Peyer's patch (tissue), 4 donors: Measurements from ENCODE around the gene RCN2. TPM values are rescaled to one million over a fixed set of nuclear protein-coding genes. Genes with fewer than 3 reads are reported as not detected.
"Not testable (repeated sequence)": the region's sequence is repeated elsewhere in the genome, so short reads cannot be mapped to it uniquely, and the experiment has no call there.

Source experiments
- DNase-seq, 3 donors: peaks; one replicate each; pipeline ENCODE4 v3.0.0-alpha.2; 2017 to 2019
- H3K27ac ChIP-seq, 4 donors: fragments of 200-600 bp; sonication (generic); one replicate each; pipeline ENCODE4 v1.5.1; 2016 to 2019
- H3K27me3 ChIP-seq, 2 donors: fragments of 200-600 bp; sonication (generic); one replicate each; pipeline ENCODE4 v1.5.1; 2019
- H3K36me3 ChIP-seq, 3 donors: fragments of 200-600 bp; sonication (generic); one replicate each; pipeline ENCODE4 v1.5.1; 2016 to 2019
- H3K4me1 ChIP-seq, 4 donors: fragments of 200-600 bp; sonication (generic); one replicate each; pipeline ENCODE4 v1.5.1; 2016 to 2019
- H3K4me3 ChIP-seq, 4 donors: fragments of 200-600 bp; sonication (generic); 1 replicate in 3 of 4; 2 replicates in 1 of 4; pipeline ENCODE4 v1.5.1; 2016 to 2019; ENCODE audit warnings: mild to moderate bottlenecking in 1 of 4
- H3K9me3 ChIP-seq, 4 donors: fragments of 200-600 bp; sonication (generic); one replicate each; pipeline ENCODE4 v1.5.1; 2016 to 2019; ENCODE audit warnings: mild to moderate bottlenecking in 1 of 4
- POLR2A ChIP-seq, 2 donors: fragments of 450-650 bp; IDR thresholded peaks; one replicate each; pipeline ENCODE4 v1.5.1; 2017; ENCODE audit warnings: antibody characterized with exemption in 2 of 2, mild to moderate bottlenecking in 2 of 2, moderate library complexity in 2 of 2
- total RNA-seq, 4 donors: library from RNA; depleted of rRNA; stranded (reverse); fragments of >200 nt; gene quantifications; one replicate each; pipeline ENCODE4 v1.1.0, GENCODE V29; 2016
- TF ChIP-seq, protein P1 (sequence below), 6 experiments: fragments of 450-650 bp in 4 of 6; fragments of 200-600 bp in 2 of 6; sonication (generic) in 1 of 6; IDR thresholded peaks; one replicate each; pipeline ENCODE4 v1.5.1; 2017 to 2019; ENCODE audit warnings: antibody characterized with exemption in 6 of 6, mild to moderate bottlenecking in 3 of 6, moderate library complexity in 1 of 6

RCN2 gene, protein sequence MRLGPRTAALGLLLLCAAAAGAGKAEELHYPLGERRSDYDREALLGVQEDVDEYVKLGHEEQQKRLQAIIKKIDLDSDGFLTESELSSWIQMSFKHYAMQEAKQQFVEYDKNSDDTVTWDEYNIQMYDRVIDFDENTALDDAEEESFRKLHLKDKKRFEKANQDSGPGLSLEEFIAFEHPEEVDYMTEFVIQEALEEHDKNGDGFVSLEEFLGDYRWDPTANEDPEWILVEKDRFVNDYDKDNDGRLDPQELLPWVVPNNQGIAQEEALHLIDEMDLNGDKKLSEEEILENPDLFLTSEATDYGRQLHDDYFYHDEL
- total RNA-seq: 10 to 100 TPM in 3 of 4 donors, 1 to 10 TPM in 1; 9.3 to 21.9 (median 20.1) TPM

DNA sequence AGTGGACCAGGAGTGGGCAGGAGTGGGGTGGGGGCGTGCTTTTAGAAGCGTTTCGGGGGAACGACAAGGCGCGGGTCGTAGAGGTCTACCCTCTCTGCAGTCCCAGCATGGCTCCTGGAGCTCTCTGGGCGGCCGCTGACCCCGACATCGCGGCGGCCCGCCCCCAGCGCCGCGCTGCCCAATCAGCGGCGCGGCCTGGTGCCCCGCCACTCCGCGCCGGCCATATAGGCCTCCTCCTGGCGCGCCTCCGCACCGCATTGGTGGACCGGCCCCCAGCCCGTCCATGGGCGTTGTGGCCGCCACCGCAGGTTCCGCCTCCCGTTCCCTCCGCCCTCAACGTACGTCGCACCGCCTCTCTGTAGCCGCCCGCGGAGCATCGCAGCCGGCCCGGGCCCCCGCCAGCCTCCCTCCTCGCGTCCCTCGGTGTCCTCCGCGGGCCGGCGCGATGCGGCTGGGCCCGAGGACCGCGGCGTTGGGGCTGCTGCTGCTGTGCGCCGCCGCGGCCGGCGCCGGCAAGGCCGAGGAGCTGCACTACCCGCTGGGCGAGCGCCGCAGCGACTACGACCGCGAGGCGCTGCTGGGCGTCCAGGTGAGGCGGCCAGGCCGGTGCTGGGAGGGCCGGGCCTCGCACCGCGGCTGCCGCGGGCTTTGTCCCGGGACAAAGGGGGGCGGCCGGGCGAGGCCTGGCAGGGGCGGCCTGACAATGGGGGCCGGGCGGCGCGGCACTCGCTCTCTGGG lies at the start of gene RCN2:
Gene RCN2 (plus strand): TSS at position 353 of the 738 bp plus-strand sequence. CDS start 93 bp downstream, at position 446.
- Histone ChIP-seq H3K4me1 (peaks cover 0 to 8% (median 0%) of the 10 kb centered on the region in 4 donors), H3K27me3 (no peaks in the 10 kb centered on the region), H3K4me3 (peak within 1 kb of the TSS; percentile 67 to 93 (median 90)), H3K9me3 (no peaks in the 10 kb centered on the region), H3K27ac (peak within 1 kb of the TSS; percentile 83 to 92 (median 86)), H3K36me3 (peaks cover 0 to 16% (median 0%) of the 10 kb centered on the region in 3 donors)
- peak; percentile 93 to 98 (median 97) for DNase-seq
- TF ChIP-seq POLR2A (IDR thresholded peaks at IDR 0.05): peak; percentile 80 to 91
- TF ChIP-seq, protein P1, sequence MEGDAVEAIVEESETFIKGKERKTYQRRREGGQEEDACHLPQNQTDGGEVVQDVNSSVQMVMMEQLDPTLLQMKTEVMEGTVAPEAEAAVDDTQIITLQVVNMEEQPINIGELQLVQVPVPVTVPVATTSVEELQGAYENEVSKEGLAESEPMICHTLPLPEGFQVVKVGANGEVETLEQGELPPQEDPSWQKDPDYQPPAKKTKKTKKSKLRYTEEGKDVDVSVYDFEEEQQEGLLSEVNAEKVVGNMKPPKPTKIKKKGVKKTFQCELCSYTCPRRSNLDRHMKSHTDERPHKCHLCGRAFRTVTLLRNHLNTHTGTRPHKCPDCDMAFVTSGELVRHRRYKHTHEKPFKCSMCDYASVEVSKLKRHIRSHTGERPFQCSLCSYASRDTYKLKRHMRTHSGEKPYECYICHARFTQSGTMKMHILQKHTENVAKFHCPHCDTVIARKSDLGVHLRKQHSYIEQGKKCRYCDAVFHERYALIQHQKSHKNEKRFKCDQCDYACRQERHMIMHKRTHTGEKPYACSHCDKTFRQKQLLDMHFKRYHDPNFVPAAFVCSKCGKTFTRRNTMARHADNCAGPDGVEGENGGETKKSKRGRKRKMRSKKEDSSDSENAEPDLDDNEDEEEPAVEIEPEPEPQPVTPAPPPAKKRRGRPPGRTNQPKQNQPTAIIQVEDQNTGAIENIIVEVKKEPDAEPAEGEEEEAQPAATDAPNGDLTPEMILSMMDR (IDR thresholded peaks at IDR 0.05): peak in 2 of 6 experiments; percentile 14 to 19

DNA sequence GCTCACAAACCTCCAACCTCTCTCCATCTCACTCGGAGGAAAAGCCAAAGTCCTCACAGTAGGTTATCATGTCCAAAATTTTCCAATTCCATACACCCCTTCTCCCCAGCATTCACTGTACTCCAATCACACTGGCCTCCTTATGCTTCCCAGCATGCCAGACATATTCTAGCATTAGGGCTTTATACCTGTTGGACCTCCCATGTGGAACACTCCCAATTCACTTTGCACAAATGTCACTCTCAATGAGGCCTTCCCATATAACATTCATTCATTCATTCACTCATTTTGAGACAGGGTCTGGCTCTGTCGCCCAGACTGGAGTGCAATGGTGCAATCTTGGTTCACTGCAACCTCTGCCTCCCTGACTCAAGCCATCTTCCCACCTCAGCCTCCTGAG lies 46.3 kb upstream of the RCN2 start:
- Histone ChIP-seq H3K27ac (no peak overlapping the region), H3K27me3 (no peaks in the 10 kb centered on the region), H3K9me3 (no peaks in the 10 kb centered on the region), H3K4me1 (no peaks in the 10 kb centered on the region), H3K36me3 (no peaks in the 10 kb centered on the region), H3K4me3 (no peak overlapping the region)
- TF ChIP-seq POLR2A (IDR thresholded peaks at IDR 0.05): no peak
- TF ChIP-seq, protein P1 (IDR thresholded peaks at IDR 0.05): no peak
- no peak for DNase-seq

DNA sequence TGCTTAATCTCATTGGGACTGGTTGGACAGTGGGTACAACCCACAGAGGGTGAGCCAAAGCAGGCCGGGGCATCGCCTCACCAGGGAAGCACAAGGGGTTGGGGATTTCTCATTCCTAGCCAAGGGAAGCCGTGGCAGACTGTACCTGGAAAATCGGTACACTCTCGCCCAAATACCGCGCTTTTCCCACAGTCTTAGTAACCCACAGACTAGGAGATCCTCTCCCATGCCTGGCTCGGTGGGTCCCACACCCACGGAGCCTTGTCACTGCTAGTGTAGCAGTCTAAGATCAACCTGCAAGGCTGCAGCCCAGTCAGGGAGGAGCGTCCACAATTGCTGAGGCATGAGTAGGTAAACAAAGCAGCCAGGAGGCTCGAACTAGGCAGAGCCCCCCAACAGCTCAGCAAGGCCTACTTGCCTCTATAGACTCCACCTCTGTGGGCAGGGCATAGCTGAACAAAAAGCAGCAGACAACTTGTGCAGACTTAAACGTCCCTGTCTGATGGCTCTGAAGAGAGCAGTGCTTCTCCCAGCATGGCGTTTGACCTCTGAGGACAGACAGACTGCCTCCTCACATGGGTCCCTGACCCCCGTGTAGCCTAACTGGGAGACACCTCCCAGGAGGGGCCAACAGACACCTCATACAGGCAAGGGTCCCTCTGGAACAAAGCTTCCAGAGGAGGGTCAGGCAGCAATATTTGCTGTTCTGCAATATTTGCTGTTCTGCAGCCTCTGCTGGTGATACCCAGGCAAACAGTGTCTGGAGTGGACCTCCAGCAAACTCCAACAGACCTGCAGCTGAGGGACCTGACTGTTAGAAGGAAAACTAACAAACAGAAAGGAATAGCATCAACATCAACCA lies 44.0 kb upstream of the RCN2 start:
- H3K9me3 ChIP-seq, H3K27ac ChIP-seq, H3K4me1 ChIP-seq, H3K36me3 ChIP-seq, H3K27me3 ChIP-seq, H3K4me3 ChIP-seq, DNase-seq: not testable (repeated sequence)

DNA sequence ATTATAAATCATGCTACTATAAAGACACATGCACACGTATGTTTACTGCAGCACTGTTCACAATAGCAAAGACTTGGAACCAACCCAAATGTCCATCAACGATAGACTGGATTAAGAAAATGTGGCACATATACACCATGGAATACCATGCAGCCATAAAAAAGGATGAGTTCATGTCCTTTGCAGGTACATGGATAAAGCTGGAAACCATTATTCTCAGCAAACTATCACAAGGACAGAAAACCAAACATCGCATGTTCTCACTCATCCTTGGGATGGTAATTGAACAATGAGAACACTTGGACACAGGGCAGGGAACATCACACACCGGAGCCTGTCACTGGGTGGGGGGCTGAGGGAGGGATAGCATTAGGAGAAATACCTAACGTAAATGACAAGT lies 38.7 kb upstream of the RCN2 start:
- H3K9me3 ChIP-seq, DNase-seq, H3K36me3 ChIP-seq, H3K4me3 ChIP-seq, H3K27me3 ChIP-seq, H3K27ac ChIP-seq, H3K4me1 ChIP-seq: not testable (repeated sequence)

DNA sequence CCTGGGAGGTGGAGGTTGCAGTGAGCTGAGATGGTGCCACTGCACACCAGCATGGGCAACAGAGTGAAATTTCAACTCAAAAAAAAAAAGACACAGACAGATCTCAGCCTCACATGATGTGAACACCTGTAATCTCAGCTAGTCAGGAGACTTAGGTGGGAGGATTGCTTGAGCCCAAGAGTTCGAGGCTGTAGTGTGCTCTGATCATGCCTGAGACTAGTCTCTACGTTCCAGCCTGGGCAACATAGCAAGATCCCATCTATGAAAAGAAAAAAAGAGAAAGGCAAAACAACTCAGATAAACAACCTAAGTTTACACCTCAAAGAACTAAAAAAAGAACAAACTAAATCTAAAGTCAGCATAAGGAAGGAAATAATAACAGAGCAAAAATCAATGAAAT lies 37.4 kb upstream of the RCN2 start:
- Histone ChIP-seq H3K4me3 (no peak overlapping the region), H3K27ac (no peak overlapping the region), H3K36me3 (no peaks in the 10 kb centered on the region), H3K4me1 (no peaks in the 10 kb centered on the region), H3K9me3 (no peaks in the 10 kb centered on the region), H3K27me3 (no peaks in the 10 kb centered on the region)
- TF ChIP-seq, protein P1 (IDR thresholded peaks at IDR 0.05): no peak
- TF ChIP-seq POLR2A (IDR thresholded peaks at IDR 0.05): no peak
- no peak for DNase-seq

DNA sequence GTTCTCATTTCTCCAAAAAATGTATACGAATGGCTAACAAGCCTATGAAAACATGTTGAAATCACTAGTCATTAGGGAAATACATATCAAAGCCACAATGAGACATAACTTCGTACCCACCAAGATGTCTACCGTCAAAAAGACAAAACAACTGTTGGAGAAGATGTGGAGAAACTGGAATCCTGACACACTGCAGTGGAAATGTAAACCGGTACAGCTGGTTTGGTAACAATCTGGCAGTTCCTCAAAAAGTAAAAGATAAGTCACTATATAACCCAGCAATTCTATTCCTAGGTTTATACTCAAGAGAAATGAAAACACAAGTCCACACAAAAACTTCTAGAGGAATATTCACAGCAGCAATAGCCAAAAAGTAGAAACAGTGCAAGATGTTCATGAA lies 33.4 kb upstream of the RCN2 start:
- H3K27ac ChIP-seq: no peak overlapping the region
- no peak overlapping the region for H3K4me3 ChIP-seq
- H3K4me1 ChIP-seq: peaks cover 0 to 1% (median 0%) of the 10 kb centered on the region in 4 donors
- H3K36me3 ChIP-seq: no peaks in the 10 kb centered on the region
- no peaks in the 10 kb centered on the region for H3K27me3 ChIP-seq
- DNase-seq: no peak
- no peaks in the 10 kb centered on the region for H3K9me3 ChIP-seq
- no peak for TF ChIP-seq POLR2A (IDR thresholded peaks at IDR 0.05)
- TF ChIP-seq, protein P1 (IDR thresholded peaks at IDR 0.05): no peak

DNA sequence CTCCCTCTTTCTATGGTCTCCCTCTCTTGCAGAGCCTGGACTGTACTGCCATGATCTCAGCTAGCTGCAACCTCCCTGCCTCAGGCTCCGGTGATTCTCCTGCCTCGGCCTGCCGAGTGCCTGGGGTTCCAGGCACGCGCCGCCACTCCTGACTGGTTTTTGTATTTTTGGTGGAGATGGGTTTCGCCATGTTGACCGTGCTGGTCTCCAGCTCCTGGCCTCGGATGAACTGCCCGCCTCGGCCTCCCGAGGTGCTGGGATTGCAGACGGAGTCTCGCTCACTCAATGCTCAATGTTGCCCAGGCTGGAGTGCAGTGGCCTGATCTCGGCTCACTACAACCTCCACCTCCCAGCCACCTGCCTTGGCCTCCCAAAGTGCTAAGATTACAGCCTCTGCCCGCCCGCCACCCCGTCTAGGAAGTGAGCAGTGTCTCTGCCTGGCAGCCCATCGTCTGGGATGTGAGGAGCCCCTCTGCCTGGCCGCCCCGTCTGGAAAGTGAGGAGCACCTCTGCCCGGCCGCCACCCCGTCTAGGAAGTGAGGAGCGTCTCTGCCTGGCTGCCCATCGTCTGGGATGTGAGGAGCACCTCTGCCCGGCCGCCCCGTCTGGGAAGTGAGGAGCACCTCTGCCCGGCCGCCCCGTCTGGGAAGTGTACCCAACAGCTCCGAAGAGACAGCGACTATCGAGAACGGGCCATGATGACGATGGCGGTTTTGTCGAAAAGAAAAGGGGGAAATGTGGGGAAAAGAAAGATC lies 32.2 kb upstream of the RCN2 start:
- H3K4me1 ChIP-seq: peaks cover 0 to 11% (median 0%) of the 10 kb centered on the region in 4 donors
- H3K9me3 ChIP-seq, H3K27ac ChIP-seq, H3K36me3 ChIP-seq, H3K4me3 ChIP-seq, DNase-seq, H3K27me3 ChIP-seq: not testable (repeated sequence)

DNA sequence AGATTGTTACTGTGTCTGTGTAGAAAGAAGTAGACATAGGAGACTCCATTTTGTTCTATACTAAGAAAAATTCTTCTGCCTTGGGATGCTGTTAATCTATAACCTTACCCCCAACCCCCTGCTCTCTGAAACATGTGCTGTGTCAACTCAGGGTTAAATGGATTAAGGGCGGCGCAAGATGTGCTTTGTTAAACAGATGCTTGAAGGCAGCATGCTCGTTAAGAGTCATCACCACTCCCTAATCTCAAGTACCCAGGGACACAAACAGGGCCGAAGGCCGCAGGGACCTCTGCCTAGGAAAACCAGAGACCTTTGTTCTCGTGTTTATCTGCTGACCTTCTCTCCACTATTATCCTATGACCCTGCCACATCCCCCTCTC lies 31.6 kb upstream of the RCN2 start:
- DNase-seq, H3K9me3 ChIP-seq, H3K27me3 ChIP-seq, H3K36me3 ChIP-seq, H3K27ac ChIP-seq, H3K4me3 ChIP-seq: not testable (repeated sequence)
- H3K4me1 ChIP-seq: peaks cover 0 to 11% (median 0%) of the 10 kb centered on the region in 4 donors
